NOMO-1 treated with DMSO at 0.1 percent for 48 hours (cell line): Measurements from ENCODE around the gene IPO5.

Experiments used
- DNase-seq: peaks from one replicate; lab custom pipeline; 2025; ENCODE audit not compliant: unreplicated experiment; lab: John Stamatoyannopoulos, UW

The IPO5 gene

DNA sequence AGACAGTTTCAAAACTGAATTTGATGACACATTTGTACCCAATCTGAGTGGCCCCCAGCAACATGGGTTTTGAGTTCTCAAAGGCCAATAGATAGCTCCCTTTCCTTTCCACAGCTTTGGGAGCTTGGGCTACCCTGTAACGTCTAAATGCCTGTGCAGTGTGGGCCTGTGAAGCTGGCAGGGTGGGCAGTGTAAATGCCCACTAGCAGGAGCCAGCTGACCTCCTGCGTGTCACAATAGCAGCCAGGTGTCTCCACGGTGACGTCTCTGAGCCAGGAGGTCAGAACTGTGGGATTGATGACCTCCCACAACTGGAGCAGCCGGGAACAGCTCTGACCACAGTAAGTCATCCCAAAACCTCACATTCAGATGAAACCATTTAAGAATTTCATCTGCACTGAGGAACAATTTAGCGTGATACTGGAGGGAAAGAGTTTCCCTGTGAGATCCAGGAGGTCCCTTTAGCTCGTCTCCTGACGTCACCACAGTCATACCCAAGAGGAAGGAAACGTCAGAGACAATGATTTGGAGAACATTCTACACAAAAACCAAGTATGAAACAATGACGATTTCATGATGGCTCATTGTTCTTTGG lies at the start of gene IPO5:
Gene IPO5, plus strand, starts transcription at position 300 of the 595 bp plus-strand sequence. CDS start 23,022 bp downstream, outside the sequence.
- no peak for DNase-seq

DNA sequence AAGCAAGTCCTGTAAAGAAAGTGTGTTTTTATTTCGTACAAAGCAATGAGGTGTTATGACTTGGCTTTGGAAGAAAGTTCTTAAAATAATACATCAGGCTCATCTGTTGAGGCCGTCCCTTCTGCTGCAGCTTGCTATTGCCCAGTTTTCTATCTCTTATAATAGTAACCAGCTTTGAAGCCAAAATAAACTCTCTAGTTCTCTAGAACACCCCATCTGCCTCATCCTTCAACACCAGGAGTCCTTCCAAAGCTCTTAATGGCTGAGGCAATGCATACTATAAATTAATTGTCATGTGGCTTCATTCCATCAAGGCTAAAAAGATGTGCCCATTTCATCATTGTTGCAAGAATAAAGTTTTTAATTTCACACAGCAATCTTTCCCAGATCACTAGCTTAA lies 49.4 kb upstream of the IPO5 start:
- DNase-seq: no peak

- no peak for DNase-seq
These were observed 48.0 kb upstream of the IPO5 start for GRCh38 chr13:97905517-97905916.

- no peak for DNase-seq
These were observed 42.0 kb upstream of the IPO5 start for GRCh38 chr13:97911311-97912138.

GRCh38 chr13:97912139-97912535 lies 41.3 kb upstream of the IPO5 start:
- no peak for DNase-seq

GRCh38 chr13:97913206-97913605 lies 40.3 kb upstream of the IPO5 start:
- DNase-seq: no peak

GRCh38 chr13:97914540-97914939 lies 38.9 kb upstream of the IPO5 start:
- no peak for DNase-seq

- no peak for DNase-seq
These were observed 32.2 kb upstream of the IPO5 start for GRCh38 chr13:97921176-97921816.

GRCh38 chr13:97928301-97928700 lies 25.2 kb upstream of the IPO5 start:
- DNase-seq: no peak

- DNase-seq: no peak
These were observed 21.4 kb upstream of the IPO5 start for GRCh38 chr13:97932036-97932435.

GRCh38 chr13:97932647-97933046 lies 20.8 kb upstream of the IPO5 start:
- DNase-seq: no peak

DNA sequence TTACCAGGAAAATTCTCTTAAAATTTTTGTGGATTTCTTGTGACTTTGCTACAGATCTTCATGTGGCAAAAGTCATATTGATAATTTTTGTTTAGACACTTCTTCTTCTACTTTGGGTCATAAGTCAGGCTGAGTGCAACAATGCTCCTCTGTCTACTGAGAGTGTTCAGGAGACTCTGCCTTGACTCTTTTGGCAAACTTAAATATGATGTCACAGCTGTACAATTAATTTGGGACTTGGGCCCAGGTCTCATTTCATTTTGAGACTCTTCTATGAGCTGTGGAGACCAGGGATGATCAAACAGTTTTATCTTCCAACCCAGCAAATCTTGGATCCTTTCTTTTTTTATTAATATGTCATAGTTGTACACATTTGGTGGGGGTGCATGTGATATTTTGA lies 19.7 kb upstream of the IPO5 start:
- no peak for DNase-seq

DNA sequence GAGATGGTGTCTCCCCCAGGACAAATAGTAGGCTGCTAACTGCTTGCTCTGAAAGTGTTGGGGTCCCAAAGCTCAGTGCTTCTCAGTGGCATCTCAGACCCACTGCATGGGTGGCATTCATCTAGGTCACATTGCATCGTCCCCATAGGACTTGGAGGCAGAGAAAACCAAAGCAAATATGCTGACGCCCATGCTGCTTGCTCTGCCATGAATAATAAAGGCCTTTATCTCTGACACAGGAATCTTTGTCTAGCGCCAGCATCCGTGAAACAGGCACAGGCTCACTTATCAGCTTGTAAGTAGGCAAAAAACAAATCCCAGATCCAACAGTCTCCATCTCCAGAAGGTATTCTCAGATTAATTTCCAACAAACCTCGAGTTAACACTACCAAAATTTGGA lies 18.9 kb upstream of the IPO5 start:
- DNase-seq: no peak

DNA sequence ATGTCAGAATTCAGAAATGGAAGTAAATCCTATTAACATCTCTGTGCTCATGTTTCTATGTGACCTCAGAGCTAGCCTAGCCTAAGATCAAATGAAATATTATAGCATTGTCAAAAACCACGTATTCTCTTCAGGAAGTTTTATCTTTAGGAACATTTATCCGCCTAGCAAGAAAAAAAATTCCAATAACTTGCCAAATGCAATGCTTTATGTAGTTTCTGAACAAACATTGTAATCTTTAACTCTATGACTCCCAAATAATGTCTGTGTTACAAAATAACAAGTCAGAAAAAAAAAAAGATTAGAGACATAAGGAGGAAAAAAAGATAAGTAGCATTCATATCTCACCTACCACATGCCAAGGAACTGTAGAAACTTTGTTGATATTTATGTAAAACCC lies 18.4 kb upstream of the IPO5 start:
- DNase-seq: no peak

DNA sequence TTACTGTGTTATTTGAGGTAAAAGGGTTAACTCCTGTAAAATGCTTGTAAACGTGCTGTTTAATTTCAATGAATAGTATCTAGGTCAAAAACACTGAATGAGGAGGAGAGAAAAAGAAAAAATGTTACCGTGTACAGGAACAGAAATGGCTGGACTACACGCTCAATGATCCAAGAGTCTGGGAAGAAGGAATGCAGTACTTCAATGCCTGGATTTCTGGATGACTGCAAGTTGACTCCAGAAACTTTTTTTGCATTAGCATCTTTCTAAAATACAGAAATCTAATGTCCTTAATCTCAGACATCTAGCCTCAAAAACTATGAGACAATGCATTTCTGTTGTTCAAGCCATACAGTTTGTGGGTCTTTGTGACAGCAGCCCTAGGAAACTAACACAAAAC lies 17.4 kb upstream of the IPO5 start:
- no peak for DNase-seq

GRCh38 chr13:97938706-97939475 lies 14.6 kb upstream of the IPO5 start:
- DNase-seq: no peak

DNA sequence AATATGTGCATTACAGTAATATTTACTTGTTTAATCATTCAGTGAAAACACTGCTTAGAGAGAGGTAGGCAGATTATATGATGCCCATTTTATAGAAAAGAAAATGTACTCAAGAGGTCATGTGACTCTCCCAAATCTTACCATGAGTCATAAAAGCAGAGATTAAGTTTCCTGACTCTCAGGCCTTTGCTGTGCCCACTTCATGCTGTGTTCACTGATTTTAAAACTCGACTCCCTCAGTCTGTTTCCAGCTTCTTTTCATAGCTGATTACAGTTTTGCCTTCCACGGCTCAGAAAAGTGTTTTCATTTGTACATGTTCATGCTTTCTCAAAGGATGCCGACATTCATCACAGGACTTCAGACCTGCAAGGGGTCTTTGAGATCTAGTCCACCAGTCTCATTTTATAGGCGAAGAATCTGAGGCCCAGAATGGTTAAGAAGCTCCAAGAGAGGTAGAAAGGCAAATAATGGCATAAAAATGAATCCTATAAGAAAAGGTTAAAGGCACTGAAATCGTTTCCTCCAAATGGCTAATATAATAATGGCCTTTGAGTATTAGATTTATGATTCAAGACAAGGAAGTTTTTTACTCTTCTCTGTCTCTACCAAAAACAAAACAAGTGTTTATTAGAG lies 9.0 kb upstream of the IPO5 start:
- DNase-seq: no peak

DNA sequence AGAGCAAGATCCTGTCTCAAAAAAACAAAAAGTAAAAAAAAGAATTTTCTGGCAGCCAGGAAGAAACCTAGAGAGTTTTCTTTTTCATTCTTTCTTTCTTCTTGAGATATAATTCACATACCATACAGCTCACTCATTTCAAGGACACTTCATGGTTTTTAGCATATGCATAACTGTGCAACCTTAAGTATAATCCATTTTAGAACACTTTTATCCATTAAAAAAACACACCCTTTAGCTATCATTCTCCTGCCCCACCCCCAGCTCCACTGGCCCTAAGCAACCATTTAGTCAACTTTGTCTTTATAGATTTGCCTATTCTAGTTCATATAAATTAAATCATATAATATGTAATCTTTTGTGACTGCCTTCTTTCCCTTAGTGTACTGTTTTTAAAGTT lies 8.1 kb upstream of the IPO5 start:
- no peak for DNase-seq

DNA sequence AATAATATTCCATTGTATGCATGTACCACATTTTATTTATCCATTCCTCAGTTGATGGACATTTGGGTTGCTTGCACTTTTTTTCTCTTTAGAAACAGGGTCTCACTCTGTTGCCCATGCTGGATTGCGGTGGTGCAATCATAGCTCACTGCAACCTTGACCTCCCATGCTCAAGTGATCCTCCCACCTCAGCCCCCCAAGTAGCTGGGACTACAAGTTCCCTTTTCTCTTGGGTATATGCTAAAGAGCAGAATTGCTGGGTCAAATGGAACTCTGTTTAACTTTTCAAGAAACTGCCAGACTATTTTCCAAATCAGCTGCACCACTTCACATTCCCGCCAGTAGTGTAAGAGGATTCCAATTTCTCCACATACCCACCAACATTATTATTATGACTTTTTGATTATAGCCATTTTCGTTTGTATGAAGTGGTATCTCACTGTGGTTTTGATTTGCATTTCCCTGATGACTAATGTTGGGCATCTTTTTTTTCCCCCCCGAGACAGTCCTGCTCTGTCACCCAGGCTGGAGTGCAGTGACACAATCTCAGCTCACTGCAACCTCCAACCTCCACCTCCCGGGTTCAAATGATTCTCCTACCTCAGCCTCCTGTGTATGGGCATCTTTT lies 7.6 kb upstream of the IPO5 start:
- no peak for DNase-seq

GRCh38 chr13:97946951-97947588 lies 6.4 kb upstream of the IPO5 start:
- no peak for DNase-seq
